Measurements from ENCODE around the gene STOM.

Gene STOM

GRCh38 chr9:121316378-121316777 is 53.7 kb downstream of the STOM start:
- no peaks in the 10 kb centered on the region for H3K79me2 ChIP-seq (ENCODE audit: insufficient read depth, low read length)
- H3K27me3 ChIP-seq (ENCODE audit: insufficient read depth, low read length, poor library complexity), result no peaks in the 10 kb centered on the region
- H4K20me1 ChIP-seq (ENCODE audit: insufficient read depth, low read length), result no peaks in the 10 kb centered on the region
- no peak overlapping the region for H2AFZ ChIP-seq (ENCODE audit: low read depth, low read length)
- H3K36me3 ChIP-seq (ENCODE audit: insufficient read depth, low read length), result no peaks in the 10 kb centered on the region
- no peak overlapping the region for H3K27ac ChIP-seq (ENCODE audit: low read length)
- H3K9me3 ChIP-seq (ENCODE audit: insufficient read depth, low read length, severe bottlenecking), result no peaks in the 10 kb centered on the region
- TF ChIP-seq, protein P1, sequence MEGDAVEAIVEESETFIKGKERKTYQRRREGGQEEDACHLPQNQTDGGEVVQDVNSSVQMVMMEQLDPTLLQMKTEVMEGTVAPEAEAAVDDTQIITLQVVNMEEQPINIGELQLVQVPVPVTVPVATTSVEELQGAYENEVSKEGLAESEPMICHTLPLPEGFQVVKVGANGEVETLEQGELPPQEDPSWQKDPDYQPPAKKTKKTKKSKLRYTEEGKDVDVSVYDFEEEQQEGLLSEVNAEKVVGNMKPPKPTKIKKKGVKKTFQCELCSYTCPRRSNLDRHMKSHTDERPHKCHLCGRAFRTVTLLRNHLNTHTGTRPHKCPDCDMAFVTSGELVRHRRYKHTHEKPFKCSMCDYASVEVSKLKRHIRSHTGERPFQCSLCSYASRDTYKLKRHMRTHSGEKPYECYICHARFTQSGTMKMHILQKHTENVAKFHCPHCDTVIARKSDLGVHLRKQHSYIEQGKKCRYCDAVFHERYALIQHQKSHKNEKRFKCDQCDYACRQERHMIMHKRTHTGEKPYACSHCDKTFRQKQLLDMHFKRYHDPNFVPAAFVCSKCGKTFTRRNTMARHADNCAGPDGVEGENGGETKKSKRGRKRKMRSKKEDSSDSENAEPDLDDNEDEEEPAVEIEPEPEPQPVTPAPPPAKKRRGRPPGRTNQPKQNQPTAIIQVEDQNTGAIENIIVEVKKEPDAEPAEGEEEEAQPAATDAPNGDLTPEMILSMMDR (IDR thresholded peaks at IDR 0.05; ENCODE audit: borderline replicate concordance, extremely low read depth, low read length, poor library complexity, severe bottlenecking), result no peak
- TF ChIP-seq EZH2 (IDR thresholded peaks at IDR 0.05; ENCODE audit: borderline replicate concordance, low read depth, low read length, severe bottlenecking), result no peak
- DNase-seq, result no peak
- no peak for ATAC-seq (ENCODE audit: insufficient read depth, low read depth)
- H3K9ac ChIP-seq (ENCODE audit: low read depth, low read length), result no peak overlapping the region
- H3K4me3 ChIP-seq (ENCODE audit: low read depth in 1 of 2, low read length in 2 of 2), result no peak overlapping the region
- peaks cover 3% of the 10 kb centered on the region; the same call in 1 of the 2 replicates for H3K4me1 ChIP-seq (ENCODE audit: insufficient read depth, low read length)
- no peak overlapping the region for H3K4me2 ChIP-seq (ENCODE audit: insufficient read depth, low read length)

DNA sequence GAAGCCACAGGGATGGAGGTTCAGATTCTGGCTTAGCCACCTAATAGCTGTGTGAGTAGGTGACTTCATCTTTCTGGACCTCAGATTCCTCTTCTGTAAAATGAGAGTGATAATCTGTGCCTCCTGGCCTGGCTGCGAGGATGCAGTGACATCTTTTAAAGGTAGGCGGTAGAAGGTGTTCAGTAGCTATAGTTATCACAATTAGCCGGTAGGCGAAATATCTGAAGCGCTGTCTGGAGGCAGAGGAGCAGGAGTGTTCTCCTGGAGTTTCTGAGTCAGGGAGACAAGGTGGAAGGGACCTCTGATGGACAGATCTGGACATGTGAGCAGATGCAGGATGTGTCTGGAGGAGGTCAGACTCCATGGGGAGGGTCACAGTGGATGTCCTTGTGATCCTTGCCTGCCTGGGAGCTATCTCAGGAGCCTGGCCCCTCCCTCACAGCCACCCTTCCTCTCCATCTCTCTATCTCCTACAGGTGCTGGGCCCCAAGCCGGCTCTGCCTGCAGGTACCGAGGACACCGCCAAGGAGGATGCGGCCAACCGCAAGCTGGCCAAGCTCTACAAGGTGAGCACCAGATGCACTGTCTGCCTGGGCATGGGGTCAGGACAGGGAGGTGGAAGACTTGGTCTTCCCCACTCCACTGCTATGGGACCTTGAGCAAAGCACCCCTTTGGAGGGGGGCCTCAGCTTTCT is 56.4 kb downstream of the STOM start:
- no peaks in the 10 kb centered on the region for H3K36me3 ChIP-seq (ENCODE audit: insufficient read depth, low read length)
- H3K4me1 ChIP-seq (ENCODE audit: insufficient read depth, low read length), result no peaks in the 10 kb centered on the region
- DNase-seq, result no peak
- no peaks in the 10 kb centered on the region for H4K20me1 ChIP-seq (ENCODE audit: insufficient read depth, low read length)
- no peak for ATAC-seq (ENCODE audit: insufficient read depth, low read depth)
- no peaks in the 10 kb centered on the region for H3K9me3 ChIP-seq (ENCODE audit: insufficient read depth, low read length, severe bottlenecking)
- H3K4me3 ChIP-seq (ENCODE audit: low read depth in 1 of 2, low read length in 2 of 2), result no peak overlapping the region
- no peak overlapping the region for H3K9ac ChIP-seq (ENCODE audit: low read depth, low read length)
- no peak for TF ChIP-seq EZH2 (IDR thresholded peaks at IDR 0.05; ENCODE audit: borderline replicate concordance, low read depth, low read length, severe bottlenecking)
- TF ChIP-seq, protein P1 (IDR thresholded peaks at IDR 0.05; ENCODE audit: borderline replicate concordance, extremely low read depth, low read length, poor library complexity, severe bottlenecking), result no peak
- H3K27ac ChIP-seq (ENCODE audit: low read length), result no peak overlapping the region
- H2AFZ ChIP-seq (ENCODE audit: low read depth, low read length), result no peak overlapping the region
- H3K27me3 ChIP-seq (ENCODE audit: insufficient read depth, low read length, poor library complexity), result no peaks in the 10 kb centered on the region
- no peaks in the 10 kb centered on the region for H3K79me2 ChIP-seq (ENCODE audit: insufficient read depth, low read length)
- no peak overlapping the region for H3K4me2 ChIP-seq (ENCODE audit: insufficient read depth, low read length)

DNA sequence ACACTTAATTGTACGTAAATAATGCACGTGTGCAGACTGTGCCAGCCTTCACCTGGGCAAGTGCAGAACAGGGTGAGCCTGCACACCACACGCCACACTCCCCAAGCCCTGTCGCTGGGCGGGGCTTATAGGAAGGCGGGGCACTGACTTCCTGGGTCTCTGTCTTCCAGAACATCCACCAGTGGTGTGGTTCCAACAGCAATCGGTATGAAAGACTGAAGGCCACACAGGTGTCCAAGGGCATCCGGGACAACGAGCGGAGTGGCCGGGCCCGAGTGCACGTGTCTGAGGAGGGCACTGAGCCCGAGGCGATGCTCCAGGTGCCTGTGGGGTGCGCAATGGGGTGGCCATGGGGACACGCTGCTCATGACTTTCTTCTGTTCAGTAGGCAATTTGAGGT is 57.9 kb downstream of the STOM start:
- H3K4me1 ChIP-seq (ENCODE audit: insufficient read depth, low read length), result no peaks in the 10 kb centered on the region
- H3K27ac ChIP-seq (ENCODE audit: low read length), result no peak overlapping the region
- TF ChIP-seq, protein P1 (IDR thresholded peaks at IDR 0.05; ENCODE audit: borderline replicate concordance, extremely low read depth, low read length, poor library complexity, severe bottlenecking), result no peak
- TF ChIP-seq EZH2 (IDR thresholded peaks at IDR 0.05; ENCODE audit: borderline replicate concordance, low read depth, low read length, severe bottlenecking), result no peak
- H3K9ac ChIP-seq (ENCODE audit: low read depth, low read length), result no peak overlapping the region
- no peaks in the 10 kb centered on the region for H4K20me1 ChIP-seq (ENCODE audit: insufficient read depth, low read length)
- H3K4me2 ChIP-seq (ENCODE audit: insufficient read depth, low read length), result no peak overlapping the region
- no peak overlapping the region for H2AFZ ChIP-seq (ENCODE audit: low read depth, low read length)
- no peak for ATAC-seq (ENCODE audit: insufficient read depth, low read depth)
- H3K79me2 ChIP-seq (ENCODE audit: insufficient read depth, low read length), result no peaks in the 10 kb centered on the region
- H3K27me3 ChIP-seq (ENCODE audit: insufficient read depth, low read length, poor library complexity), result no peaks in the 10 kb centered on the region
- H3K4me3 ChIP-seq (ENCODE audit: low read depth in 1 of 2, low read length in 2 of 2), result no peak overlapping the region
- DNase-seq, result no peak
- H3K9me3 ChIP-seq (ENCODE audit: insufficient read depth, low read length, severe bottlenecking), result no peaks in the 10 kb centered on the region
- no peaks in the 10 kb centered on the region for H3K36me3 ChIP-seq (ENCODE audit: insufficient read depth, low read length)
